Activated CD4-positive, alpha-beta T cell treated with anti-CD3 and anti-CD28 coated beads, Interleukin-2, amount 50 U/mL, for 48 hours (primary cell): ENCODE measurements around the gene LSM2.

ENCODE experiments used
- DNase-seq, 2 experiments: peaks; one replicate each; pipeline ENCODE4 v3.0.0-alpha.2; 2020

Gene LSM2

GRCh38 chr6:31749301-31750036 is 57.3 kb downstream of the LSM2 start:
- DNase-seq: no peak
